HG03442 (cell line): ENCODE data around the gene RHOD.

Source experiments
- ATAC-seq: cut with Tn5 transposase; IDR thresholded peaks from one replicate; pipeline ENCODE4 v1.9.1; 2021; ENCODE audit warnings: mild to moderate bottlenecking, moderate library complexity; ENCODE audit not compliant: unreplicated experiment

The RHOD gene

GRCh38 chr11:67056267-67057204 is at the start of gene RHOD:
Gene RHOD (plus strand): TSS chr11:67056847. CDS start chr11:67056903, 56 bp downstream.
- ATAC-seq, result no peak

GRCh38 chr11:67007126-67007525 is 49.5 kb upstream of the RHOD start:
- ATAC-seq, result no peak

GRCh38 chr11:67010296-67010905 is 46.2 kb upstream of the RHOD start:
- ATAC-seq, result no peak

- no peak for ATAC-seq
Observed at GRCh38 chr11:67013511-67014045, 43.1 kb upstream of the RHOD start.

GRCh38 chr11:67014343-67014742 is 42.3 kb upstream of the RHOD start:
- ATAC-seq, result no peak

GRCh38 chr11:67015048-67015447 is 41.6 kb upstream of the RHOD start:
- no peak for ATAC-seq

- ATAC-seq, result no peak
Observed at GRCh38 chr11:67016550-67016949, 40.1 kb upstream of the RHOD start.

- ATAC-seq, result no peak
Observed at GRCh38 chr11:67020949-67021348, 35.7 kb upstream of the RHOD start.

- no peak for ATAC-seq
Observed at GRCh38 chr11:67022341-67022933, 34.2 kb upstream of the RHOD start.

GRCh38 chr11:67022961-67023956 is 33.4 kb upstream of the RHOD start, which contains the start of gene SYT12:
Gene SYT12 (plus strand): TSS chr11:67023134. CDS start chr11:67030145, 7,011 bp downstream.
- ATAC-seq, result no peak

GRCh38 chr11:67023957-67024353 is 32.7 kb upstream of the RHOD start:
- no peak for ATAC-seq

GRCh38 chr11:67024410-67024809 is 32.2 kb upstream of the RHOD start:
- no peak for ATAC-seq

GRCh38 chr11:67024966-67025365 is 31.7 kb upstream of the RHOD start:
- no peak for ATAC-seq

- no peak for ATAC-seq
Observed at GRCh38 chr11:67025750-67026149, 30.9 kb upstream of the RHOD start.

GRCh38 chr11:67026941-67027340 is 29.7 kb upstream of the RHOD start:
- ATAC-seq, result no peak

GRCh38 chr11:67027483-67027930 is 29.1 kb upstream of the RHOD start:
- no peak for ATAC-seq

- no peak for ATAC-seq
Observed at GRCh38 chr11:67027943-67028542, 28.6 kb upstream of the RHOD start.

- no peak for ATAC-seq
Observed at GRCh38 chr11:67029146-67029545, 27.5 kb upstream of the RHOD start.

- ATAC-seq, result no peak
Observed at GRCh38 chr11:67030976-67031375, 25.7 kb upstream of the RHOD start.
